Epithelial cell of proximal tubule (primary cell): ENCODE data around the gene F3. TPM values are rescaled to one million over a fixed set of nuclear protein-coding genes. Genes with fewer than 3 reads are reported as not detected.
"Not testable (repeated sequence)": the region's sequence is repeated elsewhere in the genome, so short reads cannot be mapped to it uniquely, and the experiment has no call there.

ENCODE experiments used
- DNase-seq: peaks from one replicate; pipeline ENCODE4 v3.0.0-alpha.2; 2011; ENCODE audit warnings: low read depth
- H3K4me3 ChIP-seq: 2 replicates; pipeline ENCODE4 v1.5.1; 2011; ENCODE audit warnings: low read depth, mild to moderate bottlenecking, low read length
- CTCF ChIP-seq: conservative IDR thresholded peaks from 2 replicates; pipeline ENCODE4 v1.5.1; 2012; ENCODE audit warnings: low read depth, mild to moderate bottlenecking, low read length
- total RNA-seq: library from RNA; depleted of rRNA; stranded (reverse); fragments of >200 nt; gene quantifications from 2 replicates; pipeline ENCODE4 v1.2.3, GENCODE V29; 2015

Gene F3
- total RNA-seq, 1 donor from 2014 or later, result 179 TPM

GRCh38 chr1:94578856-94579255 is 37.3 kb upstream of the F3 start:
- no peak for TF ChIP-seq CTCF
- no peak for DNase-seq
- H3K4me3 ChIP-seq, result no peak overlapping the region

GRCh38 chr1:94573917-94574316 is 32.4 kb upstream of the F3 start:
- not testable (repeated sequence) for H3K4me3 ChIP-seq, DNase-seq

GRCh38 chr1:94572780-94573179 is 31.2 kb upstream of the F3 start:
- no peak overlapping the region for H3K4me3 ChIP-seq
- DNase-seq, result no peak
- no peak for TF ChIP-seq CTCF

- DNase-seq, H3K4me3 ChIP-seq: not testable (repeated sequence)
These were observed 29.4 kb upstream of the F3 start for GRCh38 chr1:94570965-94571364.

GRCh38 chr1:94568806-94569205 is 27.2 kb upstream of the F3 start:
- not testable (repeated sequence) for H3K4me3 ChIP-seq, DNase-seq

GRCh38 chr1:94567975-94568607 is 26.5 kb upstream of the F3 start:
- not testable (repeated sequence) for H3K4me3 ChIP-seq, DNase-seq

- not testable (repeated sequence) for DNase-seq, H3K4me3 ChIP-seq
These were observed 24.9 kb upstream of the F3 start for GRCh38 chr1:94566436-94566835.

GRCh38 chr1:94565901-94566300 is 24.3 kb upstream of the F3 start:
- DNase-seq, result no peak
- no peak overlapping the region for H3K4me3 ChIP-seq
- no peak for TF ChIP-seq CTCF

- no peak for TF ChIP-seq CTCF
- no peak for DNase-seq
- H3K4me3 ChIP-seq, result no peak overlapping the region
These were observed 21.1 kb upstream of the F3 start for GRCh38 chr1:94562519-94563260.

GRCh38 chr1:94560333-94560732 is 18.8 kb upstream of the F3 start:
- TF ChIP-seq CTCF, result no peak
- no peak for DNase-seq

More at GRCh38 chr1:94560333-94560732, 18.8 kb upstream of the F3 start:
- no peak overlapping the region for H3K4me3 ChIP-seq
